Tibial nerve (tissue), 4 donors: ENCODE results near the gene MUSTN1. TPM values are rescaled to one million over a fixed set of nuclear protein-coding genes. Genes with fewer than 3 reads are reported as not detected.

Experiments
- DNase-seq, 2 donors: peaks; one replicate each; pipeline ENCODE4 v3.0.0-alpha.2; 2019; ENCODE audit warnings: low spot score in 2 of 2
- H3K27ac ChIP-seq, 4 donors: fragments of 200-600 bp; sonication (generic) in 3 of 4; one replicate each; pipeline ENCODE4 v1.5.1; 2017 to 2019; ENCODE audit warnings: mild to moderate bottlenecking in 1 of 4
- H3K27me3 ChIP-seq, 2 donors: fragments of 200-600 bp; sonication (generic) in 1 of 2; one replicate each; pipeline versions ENCODE4 v1.5.1 to v1.6.0; 2017 to 2019
- H3K36me3 ChIP-seq, 3 donors: fragments of 200-600 bp; sonication (generic); one replicate each; pipeline ENCODE4 v1.5.1; 2018 to 2019
- H3K4me1 ChIP-seq, 4 donors: fragments of 200-600 bp; sonication (generic) in 3 of 4; one replicate each; pipeline ENCODE4 v1.5.1; 2017 to 2019
- H3K4me3 ChIP-seq, 4 donors: fragments of 200-600 bp; sonication (generic) in 3 of 4; one replicate each; pipeline ENCODE4 v1.5.1; 2017 to 2019; ENCODE audit warnings: mild to moderate bottlenecking in 1 of 4, moderate library complexity in 1 of 4
- H3K9me3 ChIP-seq, 4 donors: fragments of 200-600 bp; sonication (generic) in 3 of 4; one replicate each; pipeline ENCODE4 v1.5.1; 2017 to 2019
- CTCF ChIP-seq, 5 experiments: fragments of 200-600 bp in 3 of 5; fragments of 450-650 bp in 2 of 5; sonication (generic) in 3 of 5; IDR thresholded peaks; one replicate each; pipeline ENCODE4 v1.5.1; 2016 to 2019; ENCODE audit warnings: antibody characterized with exemption in 5 of 5, mild to moderate bottlenecking in 3 of 5, moderate library complexity in 2 of 5
- EP300 ChIP-seq, 2 donors: sonication (generic); formaldehyde crosslinking; IDR thresholded peaks; one replicate each; pipeline ENCODE4 v1.6.1; 2017; ENCODE audit warnings: antibody characterized with exemption in 2 of 2, mild to moderate bottlenecking in 1 of 2
- POLR2A ChIP-seq, 2 donors: fragments of 450-650 bp; IDR thresholded peaks; one replicate each; pipeline ENCODE4 v1.6.1; 2017; ENCODE audit warnings: antibody characterized with exemption in 2 of 2, mild to moderate bottlenecking in 2 of 2, moderate library complexity in 2 of 2
- WGBS, 2 donors: methylation state at CpG; one replicate each; pipeline ENCODE4 v1.1.5; 2018; 5-methylcytosine and 5-hydroxymethylcytosine counted together
- total RNA-seq, 4 donors: library from RNA; depleted of rRNA; stranded (reverse); fragments of >200 nt; gene quantifications; one replicate each; pipeline ENCODE4 v1.1.0, GENCODE V29; 2016

The MUSTN1 gene
- 10 to 100 TPM; 38.5 to 77.9 (median 64.9) TPM for total RNA-seq

- Histone ChIP-seq H3K27me3 (no peaks in the 10 kb centered on the region), H3K4me1 (peaks cover 0 to 31% (median 2%) of the 10 kb centered on the region in 4 donors), H3K27ac (peak within 1 kb of the TSS in 2 of 4 donors; percentile 43 to 59), H3K4me3 (peak within 1 kb of the TSS in 2 of 4 donors; percentile 5 to 38), H3K9me3 (no peaks in the 10 kb centered on the region), H3K36me3 (peaks cover 0 to 72% (median 0%) of the 10 kb centered on the region in 3 donors)
- DNase-seq = peak; percentile 51 to 61
- TF ChIP-seq POLR2A (IDR thresholded peaks at IDR 0.05) (no peak), CTCF (IDR thresholded peaks at IDR 0.05) (no peak), EP300 (IDR thresholded peaks at IDR 0.05) (peak in 1 of 2 donors; percentile 5)
- WGBS, 2 donors = 36 to 53% methylated on average over 11 of the region's 11 CpGs
These were observed at the start of gene MUSTN1 for GRCh38 chr3:52834871-52835501. Gene MUSTN1 (minus strand): TSS chr3:52835019. CDS start chr3:52834948, 71 bp downstream.

- TF ChIP-seq EP300 (IDR thresholded peaks at IDR 0.05) (no peak), CTCF (IDR thresholded peaks at IDR 0.05) (no peak), POLR2A (IDR thresholded peaks at IDR 0.05) (no peak)
- 91 to 92% methylated on average over 4 of the region's 4 CpGs for WGBS, 2 donors
These were observed 47.6 kb upstream of the MUSTN1 start for GRCh38 chr3:52882377-52882776.

GRCh38 chr3:52881871-52882270, 47.1 kb upstream of the MUSTN1 start:
- Histone ChIP-seq H3K36me3 (peaks cover 0 to 25% (median 0%) of the 10 kb centered on the region in 3 donors), H3K27me3 (no peaks in the 10 kb centered on the region), H3K27ac (no peak overlapping the region), H3K4me3 (no peak overlapping the region), H3K9me3 (no peaks in the 10 kb centered on the region), H3K4me1 (no peaks in the 10 kb centered on the region)
- TF ChIP-seq EP300 (IDR thresholded peaks at IDR 0.05) (no peak), POLR2A (IDR thresholded peaks at IDR 0.05) (no peak), CTCF (IDR thresholded peaks at IDR 0.05) (no peak)
- no peak for DNase-seq
- 81 to 96% methylated on average over 4 of the region's 4 CpGs for WGBS, 2 donors

More at GRCh38 chr3:52882377-52882776, 47.6 kb upstream of the MUSTN1 start:
- DNase-seq = no peak
- Histone ChIP-seq H3K4me1 (no peaks in the 10 kb centered on the region), H3K27ac (no peak overlapping the region), H3K4me3 (no peak overlapping the region), H3K27me3 (no peaks in the 10 kb centered on the region), H3K36me3 (peaks cover 0 to 25% (median 0%) of the 10 kb centered on the region in 3 donors), H3K9me3 (no peaks in the 10 kb centered on the region)

- H3K27me3 ChIP-seq = no peaks in the 10 kb centered on the region
- H3K4me1 ChIP-seq = no peaks in the 10 kb centered on the region
- H3K36me3 ChIP-seq = peaks cover 0 to 16% (median 0%) of the 10 kb centered on the region in 3 donors
- H3K27ac ChIP-seq = no peak overlapping the region
- no peak overlapping the region for H3K4me3 ChIP-seq
- WGBS, 2 donors = 62 to 71% methylated on average over 3 of the region's 3 CpGs
- no peaks in the 10 kb centered on the region for H3K9me3 ChIP-seq
- DNase-seq = no peak
- TF ChIP-seq EP300 (IDR thresholded peaks at IDR 0.05) (no peak), POLR2A (IDR thresholded peaks at IDR 0.05) (no peak), CTCF (IDR thresholded peaks at IDR 0.05) (no peak)
These were observed 45.7 kb upstream of the MUSTN1 start for GRCh38 chr3:52880474-52880873.

GRCh38 chr3:52880047-52880446, 45.2 kb upstream of the MUSTN1 start:
- 92 to 94% methylated on average over 5 of the region's 5 CpGs for WGBS, 2 donors
- Histone ChIP-seq H3K4me1 (no peaks in the 10 kb centered on the region), H3K27me3 (no peaks in the 10 kb centered on the region), H3K9me3 (no peaks in the 10 kb centered on the region), H3K4me3 (no peak overlapping the region), H3K27ac (no peak overlapping the region), H3K36me3 (peaks cover 0 to 12% (median 0%) of the 10 kb centered on the region in 3 donors)
- DNase-seq = no peak
- TF ChIP-seq CTCF (IDR thresholded peaks at IDR 0.05) (no peak), EP300 (IDR thresholded peaks at IDR 0.05) (no peak)
